SK-N-SH (cell line): ENCODE data around the gene ADAMTS4. TPM values are rescaled to one million over a fixed set of nuclear protein-coding genes. Genes with fewer than 3 reads are reported as not detected.

Experiments used
- CTCF ChIA-PET: fragments of 300-600, 350-600 bp; formaldehyde crosslinking; extraction: SDS; loops from one replicate; lab custom pipeline; 2021; lab: Yijun Ruan, JAX
- POLR2A ChIA-PET: fragments of 350-600 bp; sonication (Branson Sonifier 250); formaldehyde crosslinking; extraction: SDS; loops from one replicate; lab custom pipeline; 2020; ENCODE audit warnings: antibody characterized with exemption, inconsistent platforms; lab: Yijun Ruan, JAX
- DNase-seq: peaks from one replicate; pipeline ENCODE4 v3.0.0; 2012
- H2AFZ ChIP-seq: fragments of 200-600 bp; sonication (generic); 2 replicates; pipeline ENCODE4 v1.8.1; 2016; ENCODE audit warnings: antibody characterized with exemption, mild to moderate bottlenecking, low read depth
- H3F3A ChIP-seq: fragments of 200-600 bp; sonication (generic); replicated peaks from 2 replicates; pipeline ENCODE3; 2016; ENCODE audit warnings: antibody characterized with exemption, mild to moderate bottlenecking; ENCODE audit not compliant: insufficient read depth
- H3K27ac ChIP-seq, 2 experiments: fragments of 200-500 bp in 1 of 2; fragments of 200-600 bp in 1 of 2; sonication (Bioruptor generic) in 1 of 2; sonication (generic), shearing (Covaris generic) in 1 of 2; 2 replicates each; pipeline versions ENCODE4 v1.5.1 to v1.6.1; 2014 to 2016; ENCODE audit warnings: low read depth in 2 of 2, inconsistent platforms in 1 of 2, low read length in 1 of 2, mild to moderate bottlenecking in 1 of 2, mixed read lengths in 1 of 2
- H3K27me3 ChIP-seq: fragments of 200-600 bp; sonication (generic), shearing (Covaris generic); 2 replicates; pipeline ENCODE4 v1.6.1; 2016; ENCODE audit warnings: mixed run types; ENCODE audit not compliant: insufficient read depth
- H3K36me3 ChIP-seq, 2 experiments: fragments of 200-500 bp in 1 of 2; fragments of 200-600 bp in 1 of 2; sonication (Bioruptor generic) in 1 of 2; sonication (generic) in 1 of 2; replicated peaks in 1 of 2; 2 replicates each; pipeline versions ENCODE3 to v1.5.1; 2014 to 2016; ENCODE audit warnings: low read length in 1 of 2, mild to moderate bottlenecking in 1 of 2; ENCODE audit not compliant: insufficient read depth in 2 of 2, control insufficient read depth in 1 of 2
- H3K4me1 ChIP-seq, 2 experiments: fragments of 200-500 bp in 1 of 2; fragments of 200-600 bp in 1 of 2; sonication (Bioruptor generic) in 1 of 2; sonication (generic), shearing (Covaris generic) in 1 of 2; 2 replicates each; pipeline versions ENCODE4 v1.5.1 to v1.6.1; 2014 to 2016; ENCODE audit warnings: low read depth in 1 of 2, low read length in 1 of 2, mixed run types in 1 of 2; ENCODE audit not compliant: insufficient read depth in 2 of 2, control insufficient read depth in 1 of 2
- H3K4me2 ChIP-seq: fragments of 200-600 bp; sonication (generic), shearing (Covaris generic); 2 replicates; pipeline ENCODE4 v1.6.1; 2017; ENCODE audit warnings: mixed run types
- H3K4me3 ChIP-seq, 2 experiments: fragments of 200-500 bp in 1 of 2; fragments of 200-600 bp in 1 of 2; sonication (Bioruptor generic) in 1 of 2; sonication (generic), shearing (Covaris generic) in 1 of 2; 2 replicates each; pipeline versions ENCODE4 v1.5.1 to v1.8.1; 2014 to 2016; ENCODE audit warnings: low read depth in 2 of 2, inconsistent platforms in 1 of 2, low read length in 1 of 2, mild to moderate bottlenecking in 1 of 2, mixed read lengths in 1 of 2, moderate library complexity in 1 of 2
- H3K79me2 ChIP-seq: fragments of 200-600 bp; sonication (generic); 2 replicates; pipeline ENCODE4 v1.8.1; 2017; ENCODE audit warnings: mild to moderate bottlenecking; ENCODE audit not compliant: insufficient read depth
- H3K9ac ChIP-seq: fragments of 200-600 bp; sonication (generic); 2 replicates; pipeline ENCODE4 v1.6.1; 2017; ENCODE audit warnings: mixed run types
- H3K9me2 ChIP-seq: fragments of 200-600 bp; sonication (generic); 2 replicates; pipeline ENCODE4 v1.6.1; 2017; ENCODE audit warnings: mixed run types
- H3K9me3 ChIP-seq: fragments of 200-600 bp; sonication (generic); 2 replicates; pipeline ENCODE4 v1.6.1; 2017; ENCODE audit warnings: mixed run types, mild to moderate bottlenecking, moderate library complexity
- H4K20me1 ChIP-seq: fragments of 200-600 bp; sonication (generic); 2 replicates; pipeline ENCODE4 v1.6.1; 2017; ENCODE audit warnings: mild to moderate bottlenecking, mixed run types; ENCODE audit not compliant: insufficient read depth
- CHD2 ChIP-seq: fragments of 150-350 bp; IDR thresholded peaks from 2 replicates; pipeline ENCODE4 v1.6.1; 2018; ENCODE audit warnings: low read length; ENCODE audit not compliant: partially characterized antibody
- FOSL2 ChIP-seq: IDR thresholded peaks from 2 replicates; pipeline ENCODE4 v1.4.0; 2012; ENCODE audit warnings: low read depth, mild to moderate bottlenecking, moderate library complexity, borderline replicate concordance
- GATA2 ChIP-seq: sonication (generic); formaldehyde crosslinking; IDR thresholded peaks from 2 replicates; pipeline ENCODE4 v1.5.0; 2020; ENCODE audit warnings: mild to moderate bottlenecking, missing genetic modification reagents
- MXI1 ChIP-seq: IDR thresholded peaks from 2 replicates; pipeline ENCODE4 v1.6.1; 2012; ENCODE audit warnings: mild to moderate bottlenecking, low read depth, low read length, improper control_type of control experiment
- RAD21 ChIP-seq: IDR thresholded peaks from 2 replicates; pipeline ENCODE4 v1.6.1; 2012; ENCODE audit warnings: mild to moderate bottlenecking, low read length
- RFX5 ChIP-seq: IDR thresholded peaks from 2 replicates; pipeline ENCODE4 v1.6.1; 2012; ENCODE audit warnings: mild to moderate bottlenecking, improper control_type of control experiment, low read length
- SIN3A ChIP-seq: IDR thresholded peaks from 2 replicates; pipeline ENCODE4 v1.6.1; 2012; ENCODE audit warnings: low read depth, mild to moderate bottlenecking, low read length, moderate library complexity, borderline replicate concordance
- SMC3 ChIP-seq: IDR thresholded peaks from 2 replicates; pipeline ENCODE4 v1.6.1; 2012; ENCODE audit warnings: low read depth, low read length, improper control_type of control experiment
- TAF1 ChIP-seq: IDR thresholded peaks from 2 replicates; pipeline ENCODE4 v1.6.1; 2012; ENCODE audit warnings: low read depth, mild to moderate bottlenecking, low read length, moderate library complexity, borderline replicate concordance
- TEAD4 ChIP-seq: IDR thresholded peaks from 2 replicates; pipeline ENCODE4 v1.4.0; 2012; ENCODE audit warnings: mild to moderate bottlenecking, borderline replicate concordance; ENCODE audit not compliant: insufficient read depth
- YY1 ChIP-seq: IDR thresholded peaks from 2 replicates; pipeline ENCODE4 v1.4.0; 2012; ENCODE audit warnings: low read depth, mild to moderate bottlenecking
- WGBS: methylation state at CpG from one replicate; pipeline ENCODE4 v1.1.6; 2017; ENCODE audit warnings: low lambda C conversion rate; 5-methylcytosine and 5-hydroxymethylcytosine counted together
- polyA plus RNA-seq, 3 experiments: library from polyadenylated mRNA; depleted of rRNA; stranded (reverse); fragments of >200 nt; gene quantifications; 2 replicates each; pipeline ENCODE4 v1.2.3, GENCODE V29; 2012
- TF ChIP-seq, protein P1 (sequence below): fragments of 200-600 bp; sonication (generic); IDR thresholded peaks from 2 replicates; pipeline ENCODE4 v1.6.1; 2017; ENCODE audit warnings: antibody characterized with exemption, mild to moderate bottlenecking, moderate library complexity
- TF ChIP-seq, protein P2 (sequence below): IDR thresholded peaks from 2 replicates; pipeline ENCODE4; 2012
- TF ChIP-seq, protein P3 (sequence below): fragments of 150-350 bp; IDR thresholded peaks from 2 replicates; pipeline ENCODE4 v1.6.1; 2016; ENCODE audit warnings: mild to moderate bottlenecking, low read depth, low read length

The ADAMTS4 gene
- polyA plus RNA-seq, 1 of the 3 experiments (the other 2 are of a cell fraction), result 1.2 TPM

DNA sequence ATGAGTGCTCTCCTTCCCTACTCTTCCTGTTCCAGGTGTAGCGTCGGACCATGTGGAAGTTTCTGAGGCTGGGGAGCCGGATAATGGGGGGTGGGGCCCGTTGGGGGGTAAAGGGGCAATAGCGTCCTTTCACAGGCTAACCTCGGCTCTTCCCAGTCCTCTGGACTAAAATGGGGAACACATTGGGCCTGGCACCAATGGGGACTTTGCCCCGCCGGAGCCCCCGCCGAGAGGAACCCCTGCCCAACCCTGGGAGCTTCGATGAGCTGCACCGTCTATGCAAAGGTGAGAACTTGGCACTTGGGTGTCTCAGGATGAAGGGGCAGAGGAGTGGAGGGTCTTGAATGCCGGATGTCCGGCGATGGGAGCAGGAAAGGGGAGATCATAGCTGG, 27.5 kb upstream of the ADAMTS4 start:
- H3K4me3 ChIP-seq, result peak overlapping the region; percentile 69 to 74
- no peaks in the 10 kb centered on the region for H3K79me2 ChIP-seq
- peak overlapping the region; percentile 68 for H3K9ac ChIP-seq
- no peaks in the 10 kb centered on the region for H3K9me2 ChIP-seq
- H3K36me3 ChIP-seq, result peaks cover 0 to 20% of the 10 kb centered on the region in 2 experiments
- DNase-seq, result no peak
- peaks cover 8 to 21% of the 10 kb centered on the region in 2 experiments; a peak in 3 of 4 replicates for H3K4me1 ChIP-seq
- CTCF ChIA-PET, result interaction anchor here (0.6 to 6.2 kb wide), 28 partner anchors 9 to 163 kb away, joined by 3 to 78 read pairs (median 7); partner anchors contain the start of genes ADAMTS4, FCER1G, MPZ and NDUFS2
- no peak for TF ChIP-seq SIN3A
- TF ChIP-seq GATA2, result no peak
- H3K27ac ChIP-seq, result peak overlapping the region in 1 of 2 experiments; percentile 51; a peak in 2 of 4 replicates
- POLR2A ChIA-PET, result interaction anchor here (0.5 to 2.2 kb wide), 5 partner anchors 24 to 498 kb away, joined by 3 to 19 read pairs (median 5); partner anchors contain the start of genes ADAMTS4, NDUFS2 and SDHC
- H4K20me1 ChIP-seq, result no peaks in the 10 kb centered on the region
- H3K9me3 ChIP-seq, result no peaks in the 10 kb centered on the region
- H3F3A ChIP-seq, result peaks cover 14% of the 10 kb centered on the region
- WGBS, result 4% methylated on average over 15 of the region's 15 CpGs
- H2AFZ ChIP-seq, result peak overlapping the region; percentile 80
- H3K27me3 ChIP-seq, result no peaks in the 10 kb centered on the region
- peak overlapping the region; percentile 79 for H3K4me2 ChIP-seq

DNA sequence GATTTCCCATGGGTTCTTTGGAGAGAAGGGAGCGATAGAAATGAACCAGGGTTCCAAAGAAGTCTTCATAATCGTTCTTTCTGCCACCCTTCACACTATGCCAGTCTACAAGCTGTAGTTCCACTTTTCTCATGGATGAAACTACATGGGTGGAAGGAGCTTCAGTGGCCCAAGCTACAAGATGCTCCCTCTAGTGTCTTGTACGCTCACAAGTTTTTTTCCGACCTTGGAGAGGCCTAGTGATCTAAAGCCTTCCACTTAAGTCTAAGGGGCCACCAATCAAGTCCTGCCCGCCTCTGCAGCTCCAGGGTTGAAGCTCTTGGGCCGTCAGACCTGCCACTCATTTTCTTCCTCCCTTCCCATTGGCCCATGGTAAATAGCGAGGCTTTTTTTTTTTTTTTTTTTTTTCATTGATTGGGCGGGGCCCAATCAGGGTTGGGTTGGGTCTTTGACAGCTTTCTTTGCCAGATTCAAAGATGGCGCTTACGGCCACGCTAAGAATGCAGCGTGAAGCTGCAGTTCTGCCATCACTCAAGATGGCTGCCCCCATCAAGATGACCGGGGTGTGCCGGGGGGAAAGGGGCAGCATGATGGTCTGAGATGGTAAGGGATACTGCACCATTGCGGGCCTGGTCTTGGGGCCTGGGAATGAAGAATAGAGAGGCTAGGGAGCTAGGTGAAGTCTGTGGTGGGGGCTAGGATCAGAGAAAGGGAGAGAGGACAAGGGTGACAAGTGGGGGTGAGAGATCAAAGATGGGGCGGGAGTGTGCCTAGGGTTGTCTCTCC, 26.9 kb upstream of the ADAMTS4 start, which contains the start of gene TOMM40L:
TSS of gene TOMM40L (plus strand) at position 527 of the 786 bp plus-strand sequence. CDS start 430 bp downstream, outside the sequence.
- peak; percentile 88 for DNase-seq
- peak within 1 kb of the TSS; percentile 69 to 74 for H3K4me3 ChIP-seq
- H4K20me1 ChIP-seq, result no peaks in the 10 kb centered on the region
- H3K9me2 ChIP-seq, result no peaks in the 10 kb centered on the region
- H2AFZ ChIP-seq, result peak within 1 kb of the TSS; percentile 80
- 7% methylated on average over 16 of the region's 16 CpGs for whole genome bisulfite sequencing
- H3F3A ChIP-seq, result peaks cover 14% of the 10 kb centered on the region
- peak; percentile 82 for TF ChIP-seq RFX5
- no peak for TF ChIP-seq TEAD4
- TF ChIP-seq SIN3A, result no peak; the same call in 1 of the 2 replicates
- TF ChIP-seq CHD2, result peak; percentile 61
- peak; percentile 50 for TF ChIP-seq RAD21
- TF ChIP-seq SMC3, result peak; percentile 68
- peak; percentile 100 for TF ChIP-seq YY1
- TF ChIP-seq MXI1, result peak; percentile 96
- TF ChIP-seq, protein P1, sequence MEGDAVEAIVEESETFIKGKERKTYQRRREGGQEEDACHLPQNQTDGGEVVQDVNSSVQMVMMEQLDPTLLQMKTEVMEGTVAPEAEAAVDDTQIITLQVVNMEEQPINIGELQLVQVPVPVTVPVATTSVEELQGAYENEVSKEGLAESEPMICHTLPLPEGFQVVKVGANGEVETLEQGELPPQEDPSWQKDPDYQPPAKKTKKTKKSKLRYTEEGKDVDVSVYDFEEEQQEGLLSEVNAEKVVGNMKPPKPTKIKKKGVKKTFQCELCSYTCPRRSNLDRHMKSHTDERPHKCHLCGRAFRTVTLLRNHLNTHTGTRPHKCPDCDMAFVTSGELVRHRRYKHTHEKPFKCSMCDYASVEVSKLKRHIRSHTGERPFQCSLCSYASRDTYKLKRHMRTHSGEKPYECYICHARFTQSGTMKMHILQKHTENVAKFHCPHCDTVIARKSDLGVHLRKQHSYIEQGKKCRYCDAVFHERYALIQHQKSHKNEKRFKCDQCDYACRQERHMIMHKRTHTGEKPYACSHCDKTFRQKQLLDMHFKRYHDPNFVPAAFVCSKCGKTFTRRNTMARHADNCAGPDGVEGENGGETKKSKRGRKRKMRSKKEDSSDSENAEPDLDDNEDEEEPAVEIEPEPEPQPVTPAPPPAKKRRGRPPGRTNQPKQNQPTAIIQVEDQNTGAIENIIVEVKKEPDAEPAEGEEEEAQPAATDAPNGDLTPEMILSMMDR, result peak; percentile 70
- no peak for TF ChIP-seq GATA2
- TF ChIP-seq TAF1, result peak; percentile 69
- TF ChIP-seq, protein P2, sequence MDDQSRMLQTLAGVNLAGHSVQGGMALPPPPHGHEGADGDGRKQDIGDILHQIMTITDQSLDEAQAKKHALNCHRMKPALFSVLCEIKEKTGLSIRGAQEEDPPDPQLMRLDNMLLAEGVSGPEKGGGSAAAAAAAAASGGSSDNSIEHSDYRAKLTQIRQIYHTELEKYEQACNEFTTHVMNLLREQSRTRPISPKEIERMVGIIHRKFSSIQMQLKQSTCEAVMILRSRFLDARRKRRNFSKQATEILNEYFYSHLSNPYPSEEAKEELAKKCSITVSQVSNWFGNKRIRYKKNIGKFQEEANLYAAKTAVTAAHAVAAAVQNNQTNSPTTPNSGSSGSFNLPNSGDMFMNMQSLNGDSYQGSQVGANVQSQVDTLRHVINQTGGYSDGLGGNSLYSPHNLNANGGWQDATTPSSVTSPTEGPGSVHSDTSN, result peak; percentile 99
- TF ChIP-seq FOSL2, result no peak
- TF ChIP-seq, protein P3, sequence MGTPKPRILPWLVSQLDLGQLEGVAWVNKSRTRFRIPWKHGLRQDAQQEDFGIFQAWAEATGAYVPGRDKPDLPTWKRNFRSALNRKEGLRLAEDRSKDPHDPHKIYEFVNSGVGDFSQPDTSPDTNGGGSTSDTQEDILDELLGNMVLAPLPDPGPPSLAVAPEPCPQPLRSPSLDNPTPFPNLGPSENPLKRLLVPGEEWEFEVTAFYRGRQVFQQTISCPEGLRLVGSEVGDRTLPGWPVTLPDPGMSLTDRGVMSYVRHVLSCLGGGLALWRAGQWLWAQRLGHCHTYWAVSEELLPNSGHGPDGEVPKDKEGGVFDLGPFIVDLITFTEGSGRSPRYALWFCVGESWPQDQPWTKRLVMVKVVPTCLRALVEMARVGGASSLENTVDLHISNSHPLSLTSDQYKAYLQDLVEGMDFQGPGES, result peak; percentile 82
- H3K36me3 ChIP-seq, result peaks cover 0 to 20% of the 10 kb centered on the region in 2 experiments
- peak within 1 kb of the TSS in 1 of 2 experiments; percentile 67; a peak in 3 of 4 replicates for H3K27ac ChIP-seq
- no peaks in the 10 kb centered on the region for H3K27me3 ChIP-seq
- peak within 1 kb of the TSS; percentile 68 for H3K9ac ChIP-seq
- peaks cover 8 to 21% of the 10 kb centered on the region in 2 experiments; a peak in 3 of 4 replicates for H3K4me1 ChIP-seq
- H3K79me2 ChIP-seq, result no peaks in the 10 kb centered on the region
- H3K9me3 ChIP-seq, result no peaks in the 10 kb centered on the region
- POLR2A ChIA-PET, result interaction anchor here (0.5 to 2.2 kb wide), 8 partner anchors 23 to 497 kb away, joined by 3 to 19 read pairs (median 4); partner anchors contain the start of genes ADAMTS4, NDUFS2 and SDHC
- H3K4me2 ChIP-seq, result peak within 1 kb of the TSS; percentile 79
- CTCF ChIA-PET, result interaction anchor here (0.6 to 6.2 kb wide), 23 partner anchors 9 to 164 kb away, joined by 3 to 78 read pairs (median 10); partner anchors contain the start of genes ADAMTS4, B4GALT3, FCER1G and NDUFS2
